ENCODE results near the gene SPRYD7. TPM values are rescaled to one million over a fixed set of nuclear protein-coding genes. Genes with fewer than 3 reads are reported as not detected.

The SPRYD7 gene
- total and polyA plus RNA-seq, 7 donors = 6.6 to 14.8 (median 8.7) TPM

- TF ChIP-seq POLR2AphosphoS5 (IDR thresholded peaks at IDR 0.05) = no peak
- TF ChIP-seq CTCF (IDR thresholded peaks at IDR 0.05) = no peak
- no peak for TF ChIP-seq POLR2A (IDR thresholded peaks at IDR 0.05)
- TF ChIP-seq EP300 (IDR thresholded peaks at IDR 0.05) = no peak
- Histone ChIP-seq H3K27ac (peak overlapping the region; percentile 85 to 92 (median 89)), H3K4me1 (peaks cover 0 to 30% (median 23%) of the 10 kb centered on the region in 4 donors), H3K9me3 (no peaks in the 10 kb centered on the region), H3K27me3 (no peaks in the 10 kb centered on the region), H3K4me3 (peak overlapping the region; percentile 79 to 94 (median 88)), H3K36me3 (peaks cover 0 to 8% (median 0%) of the 10 kb centered on the region in 4 donors)
- WGBS, 2 donors = 2 to 3% methylated on average over 32 of the region's 32 CpGs
- DNase-seq = peak; percentile 71
- intact Hi-C loops (cut with DNase I) = loop anchor here (1.0 to 5.0 kb wide), 6 partner anchors 62 to 245 kb away; partner anchors contain the start of genes EBPL, KPNA3 and TRIM13
Measured at GRCh38 chr13:49935171-49936074, 717 bp downstream of the SPRYD7 start.

- no peak overlapping the region for H3K4me3 ChIP-seq
- WGBS, 2 donors = 95 to 97% methylated on average over 7 of the region's 7 CpGs
- H3K36me3 ChIP-seq = peaks cover 0 to 23% (median 0%) of the 10 kb centered on the region in 4 donors
- no peak overlapping the region for H3K27ac ChIP-seq
- DNase-seq = no peak
- intact Hi-C loops (cut with DNase I) = no loop called here
- no peaks in the 10 kb centered on the region for H3K27me3 ChIP-seq
- H3K4me1 ChIP-seq = peaks cover 0 to 30% (median 23%) of the 10 kb centered on the region in 4 donors
- TF ChIP-seq POLR2AphosphoS5 (IDR thresholded peaks at IDR 0.05) (no peak), POLR2A (IDR thresholded peaks at IDR 0.05) (no peak), EP300 (IDR thresholded peaks at IDR 0.05) (no peak), CTCF (IDR thresholded peaks at IDR 0.05) (no peak)
- no peaks in the 10 kb centered on the region for H3K9me3 ChIP-seq
Measured at GRCh38 chr13:49933511-49933910, 2.6 kb downstream of the SPRYD7 start.

- intact Hi-C loops (cut with DNase I) = no loop called here
- Histone ChIP-seq H3K27me3 (no peaks in the 10 kb centered on the region), H3K9me3 (no peaks in the 10 kb centered on the region), H3K4me3 (no peak overlapping the region), H3K27ac (no peak overlapping the region), H3K36me3 (peaks cover 0 to 29% (median under 1%) of the 10 kb centered on the region in 4 donors), H3K4me1 (peaks cover 0 to 30% (median 23%) of the 10 kb centered on the region in 4 donors)
- 73 to 77% methylated on average over 1 of the region's 1 CpG for WGBS, 2 donors
- DNase-seq = no peak
- TF ChIP-seq CTCF (IDR thresholded peaks at IDR 0.05) (no peak), POLR2A (IDR thresholded peaks at IDR 0.05) (no peak), EP300 (IDR thresholded peaks at IDR 0.05) (no peak), POLR2AphosphoS5 (IDR thresholded peaks at IDR 0.05) (no peak)
Measured at GRCh38 chr13:49932868-49933267, 3.3 kb downstream of the SPRYD7 start.

- Histone ChIP-seq H3K9me3 (no peaks in the 10 kb centered on the region), H3K36me3 (peaks cover 0 to 37% (median 4%) of the 10 kb centered on the region in 4 donors), H3K4me1 (peaks cover 0 to 26% (median 21%) of the 10 kb centered on the region in 4 donors), H3K4me3 (no peak overlapping the region), H3K27me3 (no peaks in the 10 kb centered on the region), H3K27ac (no peak overlapping the region)
- no peak for DNase-seq
- intact Hi-C loops (cut with DNase I) = no loop called here
- WGBS, 2 donors = 86 to 87% methylated on average over 2 of the region's 2 CpGs
- TF ChIP-seq POLR2AphosphoS5 (IDR thresholded peaks at IDR 0.05) (no peak), CTCF (IDR thresholded peaks at IDR 0.05) (no peak), EP300 (IDR thresholded peaks at IDR 0.05) (no peak), POLR2A (IDR thresholded peaks at IDR 0.05) (no peak)
Measured at GRCh38 chr13:49932066-49932465, 4.1 kb downstream of the SPRYD7 start.
